Measurements from ENCODE around the gene PSMB8. TPM values are rescaled to one million over a fixed set of nuclear protein-coding genes. Genes with fewer than 3 reads are reported as not detected.
A peak's percentile ranks its signal among the peaks of the same experiment; 100 is the strongest.

The PSMB8 gene
- total and polyA plus RNA-seq, 12 donors = 8.5 to 127 (median 13.6) TPM

DNA sequence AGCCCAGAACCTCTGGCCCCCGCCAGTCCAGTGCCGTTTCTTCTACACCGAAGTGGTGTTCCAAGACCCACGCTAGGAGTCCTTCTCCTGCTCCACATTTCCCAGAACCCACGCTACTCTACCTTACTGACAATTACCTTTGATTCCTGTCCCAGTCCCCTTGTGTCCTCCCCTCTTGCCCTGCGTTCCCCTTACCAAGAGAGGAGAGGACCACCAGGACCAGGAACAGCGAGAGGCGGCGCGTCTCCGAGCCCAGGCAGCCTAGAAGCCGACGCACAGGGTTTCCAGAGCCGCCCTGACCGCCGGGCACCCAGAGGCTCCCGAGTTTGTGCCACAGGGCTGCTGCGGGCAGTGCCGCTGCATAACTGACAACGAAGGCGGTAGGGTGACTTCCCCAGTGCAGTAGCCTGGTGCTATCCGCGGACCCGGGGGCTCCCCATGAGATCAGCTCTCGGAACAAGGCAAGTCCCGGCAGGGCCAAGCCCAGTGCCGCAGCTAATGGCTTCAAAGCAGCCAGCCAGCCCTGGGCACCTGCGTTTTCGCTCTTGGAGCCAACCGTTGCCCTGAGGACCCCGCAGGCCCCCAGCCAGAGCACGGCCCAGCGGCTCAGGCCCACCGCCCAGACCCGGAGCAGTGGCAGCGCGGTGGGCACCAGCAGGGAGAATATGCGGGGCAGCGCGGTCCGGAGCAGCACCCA is 9.1 kb upstream of the PSMB8 start:
- Histone ChIP-seq H3K27me3 (no peaks in the 10 kb centered on the region), H3K4me3 (peak overlapping the region; percentile 67 to 99 (median 92)), H3K9me3 (no peaks in the 10 kb centered on the region), H3K4me1 (peaks cover 0 to 79% (median 30%) of the 10 kb centered on the region in 9 donors), H3K27ac (peak overlapping the region; percentile 95 to 99 (median 98)), H3K36me3 (peaks cover 0 to 62% (median 25%) of the 10 kb centered on the region in 9 donors)
- ATAC-seq (peak; percentile 18 to 69 (median 31)), DNase-seq (peak in 1 of 2 donors; percentile 34)
- TF ChIP-seq, protein P1, sequence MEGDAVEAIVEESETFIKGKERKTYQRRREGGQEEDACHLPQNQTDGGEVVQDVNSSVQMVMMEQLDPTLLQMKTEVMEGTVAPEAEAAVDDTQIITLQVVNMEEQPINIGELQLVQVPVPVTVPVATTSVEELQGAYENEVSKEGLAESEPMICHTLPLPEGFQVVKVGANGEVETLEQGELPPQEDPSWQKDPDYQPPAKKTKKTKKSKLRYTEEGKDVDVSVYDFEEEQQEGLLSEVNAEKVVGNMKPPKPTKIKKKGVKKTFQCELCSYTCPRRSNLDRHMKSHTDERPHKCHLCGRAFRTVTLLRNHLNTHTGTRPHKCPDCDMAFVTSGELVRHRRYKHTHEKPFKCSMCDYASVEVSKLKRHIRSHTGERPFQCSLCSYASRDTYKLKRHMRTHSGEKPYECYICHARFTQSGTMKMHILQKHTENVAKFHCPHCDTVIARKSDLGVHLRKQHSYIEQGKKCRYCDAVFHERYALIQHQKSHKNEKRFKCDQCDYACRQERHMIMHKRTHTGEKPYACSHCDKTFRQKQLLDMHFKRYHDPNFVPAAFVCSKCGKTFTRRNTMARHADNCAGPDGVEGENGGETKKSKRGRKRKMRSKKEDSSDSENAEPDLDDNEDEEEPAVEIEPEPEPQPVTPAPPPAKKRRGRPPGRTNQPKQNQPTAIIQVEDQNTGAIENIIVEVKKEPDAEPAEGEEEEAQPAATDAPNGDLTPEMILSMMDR (IDR thresholded peaks at IDR 0.05) = no peak
- 0 to 1% methylated on average over 41 of the region's 41 CpGs for WGBS, 2 donors
- intact Hi-C loops (cut with DNase I) = loop anchor here in 5 of 10 donors (1.0 to 2.0 kb wide), 2 partner anchors 9 to 14 kb away; partner anchors contain the start of genes TAP2 (in 3 of the 5) and PSMB8 (in 2 of the 5)

DNA sequence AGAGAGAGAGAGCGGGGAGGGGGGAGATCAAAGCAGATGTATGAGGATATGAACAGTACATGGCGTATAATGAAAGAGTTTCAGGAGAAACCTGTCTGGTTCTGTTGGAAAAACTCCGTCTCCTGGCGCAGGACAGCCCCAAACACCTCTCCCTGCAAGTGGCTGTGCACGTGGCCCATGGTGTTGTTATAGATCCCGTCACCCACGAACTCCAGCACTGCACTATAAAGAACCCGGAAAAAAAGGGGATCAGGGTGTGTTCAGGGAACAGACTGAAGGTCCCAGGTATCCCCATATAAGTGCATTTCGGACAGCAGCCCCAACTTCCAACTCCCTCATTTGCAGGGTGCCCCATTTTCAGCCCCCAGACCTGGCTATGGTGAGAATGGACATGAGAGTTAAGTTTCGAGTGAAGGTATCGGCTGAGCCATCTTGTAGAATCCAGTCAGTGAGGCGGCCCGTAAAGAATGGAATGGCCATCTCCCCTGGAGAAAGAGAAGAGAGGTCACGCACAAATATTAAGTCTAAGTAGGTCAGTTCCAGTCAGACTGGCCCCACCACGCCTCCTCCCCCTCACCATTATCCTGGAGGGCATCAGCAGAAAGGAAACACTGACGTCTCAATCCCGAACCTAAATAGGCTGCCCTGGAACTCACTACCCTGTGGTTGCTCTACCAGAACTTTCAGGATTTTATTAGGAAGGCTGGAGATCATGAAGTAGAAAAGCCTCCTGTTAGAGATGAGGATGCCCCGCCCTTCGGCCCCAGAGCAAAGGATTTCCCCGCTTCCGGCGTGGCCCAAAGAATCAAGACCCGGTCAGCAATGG is 8.4 kb upstream of the PSMB8 start:
- TF ChIP-seq, protein P1 (IDR thresholded peaks at IDR 0.05) = no peak
- intact Hi-C loops (cut with DNase I) = loop anchor here in 4 of 10 donors (1.0 to 2.0 kb wide), 2 partner anchors 8 to 13 kb away; partner anchors contain the start of genes TAP2 (in 3 of the 4) and PSMB8 (in 1 of the 4)
- no peaks in the 10 kb centered on the region for H3K9me3 ChIP-seq
- H3K27ac ChIP-seq = peak overlapping the region; percentile 95 to 99 (median 98)
- ATAC-seq (peak in 2 of 8 donors; percentile 6 to 7), DNase-seq (peak in 1 of 2 donors; percentile 52)
- peaks cover 0 to 79% (median 36%) of the 10 kb centered on the region in 9 donors for H3K4me1 ChIP-seq
- H3K4me3 ChIP-seq = peak overlapping the region; percentile 67 to 99 (median 92)
- peaks cover 0 to 62% (median 31%) of the 10 kb centered on the region in 9 donors for H3K36me3 ChIP-seq
- H3K27me3 ChIP-seq = no peaks in the 10 kb centered on the region
- 42 to 53% methylated on average over 23 of the region's 23 CpGs for WGBS, 2 donors

DNA sequence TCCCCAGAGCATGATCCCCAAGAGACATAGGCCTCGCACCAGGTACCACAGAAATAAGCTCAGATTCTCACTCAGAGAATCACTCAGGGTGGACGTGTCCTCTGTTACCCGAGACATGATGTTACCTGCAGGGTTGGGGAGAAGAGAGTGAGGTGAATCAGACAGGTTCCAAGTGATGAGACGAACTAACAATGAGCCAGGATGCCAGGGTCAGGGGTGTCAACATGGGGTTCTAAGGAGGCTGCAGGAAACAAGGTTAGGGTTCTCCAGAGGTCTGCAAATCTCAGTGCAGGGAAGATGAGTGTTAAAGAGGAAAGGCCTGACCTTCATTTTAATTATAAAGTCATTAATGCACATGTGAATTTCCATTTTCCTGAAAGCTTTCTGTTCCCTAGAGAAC is 7.2 kb upstream of the PSMB8 start:
- Histone ChIP-seq H3K27ac (peak overlapping the region in 3 of 10 donors; percentile 95 to 99 (median 98)), H3K27me3 (no peaks in the 10 kb centered on the region), H3K9me3 (no peaks in the 10 kb centered on the region), H3K4me1 (peaks cover 0 to 80% (median 45%) of the 10 kb centered on the region in 9 donors), H3K36me3 (peaks cover 0 to 62% (median 43%) of the 10 kb centered on the region in 9 donors), H3K4me3 (peak overlapping the region in 1 of 10 donors; percentile 95)
- TF ChIP-seq, protein P1 (IDR thresholded peaks at IDR 0.05) = no peak
- intact Hi-C loops (cut with DNase I) = no loop called here
- ATAC-seq (no peak), DNase-seq (no peak)
- WGBS, 2 donors = 88 to 92% methylated on average over 4 of the region's 4 CpGs

DNA sequence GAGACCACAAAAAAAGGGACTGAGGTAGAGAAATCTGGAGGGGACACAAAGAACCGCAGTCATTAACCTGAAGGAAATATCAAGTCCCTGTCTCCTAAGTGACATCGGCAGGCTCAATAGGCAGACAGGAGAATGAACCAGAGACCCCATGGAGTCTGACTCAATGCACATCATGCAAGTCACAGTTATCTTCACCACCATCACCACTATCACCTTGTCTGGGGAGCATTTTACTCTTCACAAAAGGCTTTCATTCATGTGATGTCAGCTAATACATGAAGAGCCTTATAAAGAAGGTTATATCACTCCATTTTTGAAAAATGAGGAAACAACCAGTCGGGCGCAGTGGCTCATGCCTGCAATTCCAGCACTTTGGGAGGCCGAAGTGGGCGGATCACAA is 5.3 kb upstream of the PSMB8 start:
- H3K4me3 ChIP-seq = no peak overlapping the region
- peak overlapping the region in 1 of 10 donors; percentile 31 for H3K27ac ChIP-seq
- peaks cover 0 to 75% (median 49%) of the 10 kb centered on the region in 9 donors for H3K36me3 ChIP-seq
- 78 to 79% methylated on average over 6 of the region's 6 CpGs for WGBS, 2 donors
- no peaks in the 10 kb centered on the region for H3K9me3 ChIP-seq
- peaks cover 5 to 79% (median 37%) of the 10 kb centered on the region in 9 donors for H3K4me1 ChIP-seq
- ATAC-seq = no peak
- intact Hi-C loops (cut with DNase I) = no loop called here
- H3K27me3 ChIP-seq = no peaks in the 10 kb centered on the region
- TF ChIP-seq, protein P1 (IDR thresholded peaks at IDR 0.05) = no peak
- DNase-seq = no peak

Measured in heart right ventricle (tissue), 16 donors.